IMR-90 (cell line): ENCODE data around the gene RUNX2. TPM values are rescaled to one million over a fixed set of nuclear protein-coding genes. Genes with fewer than 3 reads are reported as not detected.

ENCODE experiments used
- ATAC-seq: fragments of 200-7000 bp; cut with Tn5 transposase; 2 replicates; pipeline ENCODE4 v1.9.1; 2020; ENCODE audit warnings: low read depth, mild to moderate bottlenecking, moderate library complexity
- BruUV-seq: library from RNA; stranded (reverse); fragments of 400-500 nt; replicated peaks from 2 replicates; lab custom pipeline; 2021; lab: Mats Ljungman, UMichigan
- CTCF ChIA-PET: fragments of 300-600 bp; formaldehyde crosslinking; extraction: SDS; loops from one replicate; lab custom pipeline; 2021; ENCODE audit warnings: antibody characterized with exemption; lab: Yijun Ruan, JAX
- POLR2A ChIA-PET: fragments of 300-600 bp; sonication (Branson Sonifier 250); formaldehyde crosslinking; loops from one replicate; lab custom pipeline; 2022; ENCODE audit warnings: antibody characterized with exemption; ENCODE audit not compliant: unreplicated experiment; lab: Charles Lee
- DNase-seq: peaks from one replicate; pipeline ENCODE4 v3.0.0; 2013
- H2AFZ ChIP-seq: replicated peaks from 2 replicates; pipeline ENCODE3; 2013; ENCODE audit warnings: low read length, mild to moderate bottlenecking; ENCODE audit not compliant: poor library complexity
- H2AK5ac ChIP-seq: 2 replicates; pipeline ENCODE4 v1.6.1; 2013; ENCODE audit warnings: low read depth, low read length, inconsistent platforms
- H2AK9ac ChIP-seq: replicated peaks from 2 replicates; pipeline ENCODE3; 2013; ENCODE audit warnings: mild to moderate bottlenecking, low read depth, low read length, moderate library complexity; ENCODE audit not compliant: poor library complexity
- H2BK120ac ChIP-seq: 2 replicates; pipeline ENCODE4 v1.6.1; 2013; ENCODE audit warnings: low read depth, low read length, inconsistent platforms
- H2BK15ac ChIP-seq: 3 replicates; pipeline ENCODE4 v1.6.1; 2013; ENCODE audit warnings: low read depth, low read length, inconsistent platforms
- H2BK20ac ChIP-seq: 2 replicates; pipeline ENCODE4 v1.6.1; 2013; ENCODE audit warnings: low read depth, mild to moderate bottlenecking, inconsistent platforms, low read length, moderate library complexity
- H2BK5ac ChIP-seq: 2 replicates; pipeline ENCODE4 v1.6.1; 2013; ENCODE audit warnings: mild to moderate bottlenecking, low read depth, low read length, inconsistent platforms; ENCODE audit not compliant: poor library complexity, severe bottlenecking
- H3K14ac ChIP-seq: replicated peaks from 2 replicates; pipeline ENCODE4 v1.6.1; 2013; ENCODE audit warnings: low read depth, low read length, inconsistent platforms
- H3K18ac ChIP-seq: 2 replicates; pipeline ENCODE4 v1.6.1; 2013; ENCODE audit warnings: low read depth, low read length, control low read depth
- H3K23ac ChIP-seq: 2 replicates; pipeline ENCODE4 v1.6.1; 2013; ENCODE audit warnings: low read depth, low read length, inconsistent platforms
- H3K27ac ChIP-seq: 2 replicates; pipeline ENCODE4 v1.5.1; 2013; ENCODE audit warnings: mild to moderate bottlenecking, control low read depth, low read length; ENCODE audit not compliant: insufficient read depth
- H3K27me3 ChIP-seq: 2 replicates; pipeline ENCODE4 v1.6.1; 2013; ENCODE audit warnings: low read length; ENCODE audit not compliant: control insufficient read depth, insufficient read depth
- H3K36me3 ChIP-seq: 2 replicates; pipeline ENCODE4 v1.6.1; 2013; ENCODE audit warnings: low read length, mixed read lengths; ENCODE audit not compliant: control insufficient read depth, insufficient read depth
- H3K4ac ChIP-seq: 2 replicates; pipeline ENCODE4 v1.6.1; 2013; ENCODE audit warnings: low read depth, low read length, inconsistent platforms
- H3K4me1 ChIP-seq: 2 replicates; pipeline ENCODE4 v1.6.1; 2013; ENCODE audit warnings: low read length, mixed read lengths; ENCODE audit not compliant: control insufficient read depth, insufficient read depth
- H3K4me2 ChIP-seq: 2 replicates; pipeline ENCODE4 v1.6.1; 2013; ENCODE audit warnings: low read depth, mild to moderate bottlenecking, control low read depth, low read length, moderate library complexity
- H3K4me3 ChIP-seq: 2 replicates; pipeline ENCODE4 v1.5.1; 2013; ENCODE audit warnings: low read depth, mild to moderate bottlenecking, control low read depth, low read length, moderate library complexity; ENCODE audit not compliant: insufficient read depth
- H3K56ac ChIP-seq: 2 replicates; pipeline ENCODE4 v1.6.1; 2013; ENCODE audit warnings: low read length, inconsistent platforms; ENCODE audit not compliant: insufficient read depth; ENCODE audit errors: extremely low read depth
- H3K79me1 ChIP-seq, 2 experiments: 2 replicates each; pipeline ENCODE4 v1.6.1; 2013; ENCODE audit warnings: low read length in 2 of 2, inconsistent platforms in 1 of 2, low read depth in 1 of 2
- H3K9ac ChIP-seq: 2 replicates; pipeline ENCODE4 v1.6.1; 2013; ENCODE audit warnings: low read depth, low read length, control low read depth
- H3K9me1 ChIP-seq: 2 replicates; pipeline ENCODE4 v1.6.1; 2013; ENCODE audit warnings: low read length, inconsistent platforms; ENCODE audit not compliant: insufficient read depth
- H3K9me3 ChIP-seq: 2 replicates; pipeline ENCODE4 v1.6.1; 2013; ENCODE audit warnings: low read length; ENCODE audit not compliant: control insufficient read depth, insufficient read depth
- H4K20me1 ChIP-seq: 2 replicates; pipeline ENCODE4 v1.6.1; 2013; ENCODE audit warnings: low read length, inconsistent platforms; ENCODE audit not compliant: insufficient read depth
- H4K5ac ChIP-seq: 2 replicates; pipeline ENCODE4 v1.6.1; 2013; ENCODE audit warnings: mild to moderate bottlenecking, low read depth, low read length, control low read depth
- H4K8ac ChIP-seq, 2 experiments: 2 replicates each; pipeline ENCODE4 v1.6.1; 2013; ENCODE audit warnings: low read depth in 2 of 2, low read length in 2 of 2, control low read depth in 1 of 2, inconsistent platforms in 1 of 2
- H4K91ac ChIP-seq: 2 replicates; pipeline ENCODE4 v1.6.1; 2013; ENCODE audit warnings: low read depth, low read length, inconsistent platforms; ENCODE audit not compliant: insufficient read depth
- BHLHE40 ChIP-seq: fragments of 150-350 bp; IDR thresholded peaks from 2 replicates; pipeline ENCODE4 v1.6.1; 2016; ENCODE audit warnings: mild to moderate bottlenecking, low read depth, low read length
- CEBPB ChIP-seq: IDR thresholded peaks from 2 replicates; pipeline ENCODE4 v1.6.1; 2012; ENCODE audit warnings: low read depth, low read length, improper control_type of control experiment
- CHD1 ChIP-seq: IDR thresholded peaks from 2 replicates; pipeline ENCODE4 v1.6.1; 2012; ENCODE audit warnings: low read depth, low read length, improper control_type of control experiment
- CTCF ChIP-seq: conservative IDR thresholded peaks from 2 replicates; pipeline ENCODE4 v1.5.1; 2012; ENCODE audit warnings: mild to moderate bottlenecking, low read depth, low read length, improper control_type of control experiment
- ELK1 ChIP-seq: fragments of 150-350 bp; IDR thresholded peaks from 2 replicates; pipeline ENCODE4 v1.6.1; 2016; ENCODE audit warnings: low read depth, mild to moderate bottlenecking, low read length, moderate library complexity, borderline replicate concordance
- FOS ChIP-seq: fragments of 150-350 bp; IDR thresholded peaks from 2 replicates; pipeline ENCODE4 v1.6.1; 2016; ENCODE audit warnings: low read depth, low read length
- MAFK ChIP-seq: IDR thresholded peaks from 2 replicates; pipeline ENCODE4 v1.6.1; 2012; ENCODE audit warnings: low read depth, low read length, improper control_type of control experiment
- MAZ ChIP-seq: IDR thresholded peaks from 2 replicates; pipeline ENCODE4 v1.6.1; 2012; ENCODE audit warnings: low read depth, mild to moderate bottlenecking, low read length, improper control_type of control experiment, moderate library complexity, borderline replicate concordance
- MXI1 ChIP-seq: IDR thresholded peaks from 2 replicates; pipeline ENCODE4 v1.6.1; 2012; ENCODE audit warnings: low read depth, mild to moderate bottlenecking, low read length, moderate library complexity, borderline replicate concordance
- NFE2L2 ChIP-seq: fragments of 150-350 bp; IDR thresholded peaks from 2 replicates; pipeline ENCODE4 v1.6.1; 2016; ENCODE audit warnings: low read depth, mild to moderate bottlenecking, low read length
- POLR2A ChIP-seq: IDR thresholded peaks from 2 replicates; pipeline ENCODE4 v1.6.1; 2012; ENCODE audit warnings: mild to moderate bottlenecking, low read depth, low read length
- RAD21 ChIP-seq: IDR thresholded peaks from 2 replicates; pipeline ENCODE4 v1.6.1; 2012; ENCODE audit warnings: low read length, improper control_type of control experiment
- RCOR1 ChIP-seq: IDR thresholded peaks from 2 replicates; pipeline ENCODE4 v1.6.1; 2012; ENCODE audit warnings: mild to moderate bottlenecking, low read length, improper control_type of control experiment; ENCODE audit not compliant: insufficient replicate concordance
- RFX5 ChIP-seq: IDR thresholded peaks from 2 replicates; pipeline ENCODE4 v1.8.0; 2012; ENCODE audit warnings: low read depth, mild to moderate bottlenecking, low read length, moderate library complexity
- SMC3 ChIP-seq: fragments of 150-350 bp; IDR thresholded peaks from 2 replicates; pipeline ENCODE4 v1.6.1; 2016; ENCODE audit warnings: low read depth, mild to moderate bottlenecking, antibody characterized with exemption, low read length, moderate library complexity
- WGBS, 2 experiments: methylation state at CpG; one replicate each; pipeline versions ENCODE4 v1.1.5 to v1.1.7; 2013; ENCODE audit warnings: missing lambda C conversion rate in 2 of 2; ENCODE audit not compliant: insufficient read length in 1 of 2; ENCODE audit errors: extremely low coverage in 2 of 2; 5-methylcytosine and 5-hydroxymethylcytosine counted together
- dilution Hi-C: fragments of 300-500 bp; cut with HindIII; formaldehyde crosslinking; loops from one replicate; pipeline ENCODE4 v1.14.3; 2018; ENCODE audit warnings: low sequenced_read_pairs; ENCODE audit not compliant: unreplicated experiment
- in situ Hi-C: fragments of 300-500 bp; cut with MboI; formaldehyde crosslinking; loops from 3 replicates; pipeline ENCODE4 v1.14.3; 2019; ENCODE audit warnings: low sequenced_read_pairs, inconsistent platforms, mixed read lengths
- intact Hi-C: fragments of 100-400 bp; cut with micrococcal nuclease; formaldehyde crosslinking; loops from 2 replicates; pipeline ENCODE4 v1.10.0; 2022
- polyA plus RNA-seq, 3 experiments: library from polyadenylated mRNA; depleted of rRNA; stranded (reverse); fragments of >200 nt; gene quantifications; 2 replicates each; pipeline ENCODE4 v1.2.3, GENCODE V29; 2012; ENCODE audit warnings: low replicate concordance in 1 of 3
- total RNA-seq: library from RNA; depleted of rRNA; stranded (reverse); fragments of >200 nt; gene quantifications from 2 replicates; pipeline ENCODE4 v1.2.3, GENCODE V29; 2012

Gene RUNX2
- total and polyA plus RNA-seq, 2 of the 4 experiments (the other 2 are of a cell fraction): 2.3 to 4.7 TPM

GRCh38 chr6:45366534-45366933 lies 38.4 kb downstream of the RUNX2 start:
- no peak overlapping the region for H4K5ac ChIP-seq
- H3K9me1 ChIP-seq: no peaks in the 10 kb centered on the region
- TF ChIP-seq NFE2L2: no peak
- TF ChIP-seq RFX5: no peak
- no peak for TF ChIP-seq POLR2A
- no peak for TF ChIP-seq RAD21
- TF ChIP-seq MXI1: no peak
- no peak for TF ChIP-seq CTCF
- no peak for TF ChIP-seq MAFK
- no peak for TF ChIP-seq RCOR1
- TF ChIP-seq MAZ: no peak
- TF ChIP-seq CEBPB: no peak
- TF ChIP-seq CHD1: no peak
- no peak for TF ChIP-seq FOS
- no peak for TF ChIP-seq ELK1
- TF ChIP-seq SMC3: no peak
- no peak for TF ChIP-seq BHLHE40
- peaks cover 2 to 3% of the 10 kb centered on the region in 2 experiments; a peak in 1 of 4 replicates for H3K79me1 ChIP-seq
- H3K4ac ChIP-seq: no peak overlapping the region
- H4K91ac ChIP-seq: no peak overlapping the region
- in situ Hi-C loops: no loop called here
- H3K56ac ChIP-seq: no peak overlapping the region
- H4K8ac ChIP-seq: no peak overlapping the region
- ATAC-seq (no peak), DNase-seq (no peak)
- dilution Hi-C loops: no loop called here
- H3K9me3 ChIP-seq: no peaks in the 10 kb centered on the region
- H2BK15ac ChIP-seq: no peak overlapping the region
- no peak overlapping the region for H2AK9ac ChIP-seq
- no peak overlapping the region for H3K4me2 ChIP-seq
- H2BK20ac ChIP-seq: no peak overlapping the region
- intact Hi-C loops: loop anchor here (5.0 kb wide), 1 partner anchor 39 kb away; the partner anchor contains the start of gene RUNX2
- WGBS, 2 experiments: no CpG with 5 or more reads among the region's 1 CpG
- no peaks in the 10 kb centered on the region; the same call in 1 of the 2 replicates for H3K4me1 ChIP-seq
- no peak overlapping the region for H2BK5ac ChIP-seq
- no peaks in the 10 kb centered on the region for H3K36me3 ChIP-seq
- H3K23ac ChIP-seq: no peak overlapping the region
- no peak overlapping the region for H3K27ac ChIP-seq
- no peak overlapping the region for H2AFZ ChIP-seq
- no peak overlapping the region for H3K4me3 ChIP-seq
- H3K27me3 ChIP-seq: no peaks in the 10 kb centered on the region
- no peaks in the 10 kb centered on the region for H4K20me1 ChIP-seq
- no peak overlapping the region for H2AK5ac ChIP-seq
- BruUV-seq: no TSS peak
- H3K9ac ChIP-seq: no peak overlapping the region
- H3K18ac ChIP-seq: no peak overlapping the region
- no peak overlapping the region for H2BK120ac ChIP-seq
- H3K14ac ChIP-seq: no peak overlapping the region
- ChIA-PET POLR2A (no interaction called here), CTCF (interaction anchor here (0.6 to 1.2 kb wide), 4 partner anchors 11 to 891 kb away, joined by 3 to 5 read pairs (median 3); no protein-coding TSS in a partner anchor)
